H1 (cell line): ENCODE results near the gene ITIH6. TPM values are rescaled to one million over a fixed set of nuclear protein-coding genes. Genes with fewer than 3 reads are reported as not detected.

Source experiments
- EP300 ChIP-seq, 2 experiments: IDR thresholded peaks; 1 replicate in 1 of 2; 2 replicates in 1 of 2; pipeline ENCODE4 v1.6.1; 2011 to 2012; ENCODE audit warnings: low read depth in 2 of 2, low read length in 2 of 2, mild to moderate bottlenecking in 2 of 2, borderline replicate concordance in 1 of 2, inconsistent platforms in 1 of 2, moderate library complexity in 1 of 2
- polyA plus RNA-seq, 7 experiments: library from polyadenylated mRNA; depleted of rRNA in 3 of 7; stranded (reverse) in 5 of 7; unstranded in 2 of 7; fragments of >200 nt in 5 of 7; fragments of 200-250 nt in 2 of 7; gene quantifications; 1 replicate in 5 of 7; 2 replicates in 1 of 7; 4 replicates in 1 of 7; pipeline versions ENCODE4 v1.2.1 to v1.2.3, GENCODE V29; 2011 to 2013; ENCODE audit warnings: missing spikeins in 2 of 7, mixed read lengths in 2 of 7
- total RNA-seq: library from RNA; stranded (reverse); fragmentation: NEBNext Ultra II Directional; extraction: Animal tissue kit (Norgen Biotek cat#: 25700); gene quantifications from 2 replicates; pipeline ENCODE4 v1.2.1, GENCODE V29; 2021

Gene ITIH6
- total and polyA plus RNA-seq, 2 of the 8 experiments (the other 6 are each of a cell fraction or from before 2014, with no cell fraction given), result 0.02 TPM; not detected in 1

DNA sequence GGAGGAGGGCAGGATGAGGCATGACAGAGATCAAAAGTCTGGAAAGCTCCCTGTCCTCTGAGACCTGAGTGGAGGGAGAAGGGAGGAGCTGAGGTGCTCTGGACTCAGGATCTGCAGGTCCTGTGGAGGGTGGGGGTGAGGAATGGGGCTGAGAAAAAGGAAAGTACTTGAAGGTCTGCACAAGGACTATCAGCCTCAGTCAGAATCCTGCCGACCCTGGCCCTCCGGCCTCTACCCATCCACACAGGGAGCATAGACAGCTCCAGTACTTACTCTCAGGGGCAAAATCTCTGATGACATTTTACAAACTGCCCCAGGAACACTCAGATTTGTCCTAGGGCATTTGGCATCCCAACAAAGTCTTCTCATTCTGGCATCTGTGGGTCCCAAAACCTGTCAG lies 991 bp upstream of the ITIH6 start (continued):
- TF ChIP-seq EP300 (IDR thresholded peaks at IDR 0.05; ENCODE audit: borderline replicate concordance in 1 of 2, low read depth in 2 of 2, low read length in 2 of 2), result no peak
